Activated CD4-positive, CD25-positive, alpha-beta regulatory T cell treated with anti-CD3 and anti-CD28 coated beads, Interleukin-2, amount 50 U/mL, for 16 hours (primary cell): ENCODE data around the gene INPP4B.

Experiments
- DNase-seq: peaks from one replicate; pipeline ENCODE4 v3.0.0-alpha.2; 2020; ENCODE audit warnings: low read depth, low spot score

INPP4B gene

GRCh38 chr4:142142366-142143054 lies 703.6 kb downstream of the INPP4B start:
- DNase-seq = no peak

DNA sequence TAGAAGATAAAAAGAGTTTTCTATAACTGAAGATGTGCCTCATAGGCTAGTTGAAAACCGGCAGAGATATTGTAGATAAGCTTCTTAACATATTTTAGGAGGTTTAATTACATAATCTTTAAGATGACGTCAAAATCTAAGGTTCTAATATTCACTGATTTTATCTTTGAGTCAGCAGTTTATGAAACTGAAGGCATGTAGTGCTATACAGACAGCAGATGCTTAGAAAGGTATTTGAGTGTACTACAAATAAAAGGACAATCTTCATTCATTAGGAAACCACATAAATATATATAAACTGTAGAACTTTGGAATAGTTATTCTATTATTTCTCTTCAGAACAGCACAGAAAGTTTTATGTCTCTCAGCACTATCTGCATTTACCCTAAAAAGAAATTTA lies 704.9 kb downstream of the INPP4B start:
- no peak for DNase-seq

- DNase-seq = no peak
Observed at GRCh38 chr4:142130666-142131065, 715.4 kb downstream of the INPP4B start.

DNA sequence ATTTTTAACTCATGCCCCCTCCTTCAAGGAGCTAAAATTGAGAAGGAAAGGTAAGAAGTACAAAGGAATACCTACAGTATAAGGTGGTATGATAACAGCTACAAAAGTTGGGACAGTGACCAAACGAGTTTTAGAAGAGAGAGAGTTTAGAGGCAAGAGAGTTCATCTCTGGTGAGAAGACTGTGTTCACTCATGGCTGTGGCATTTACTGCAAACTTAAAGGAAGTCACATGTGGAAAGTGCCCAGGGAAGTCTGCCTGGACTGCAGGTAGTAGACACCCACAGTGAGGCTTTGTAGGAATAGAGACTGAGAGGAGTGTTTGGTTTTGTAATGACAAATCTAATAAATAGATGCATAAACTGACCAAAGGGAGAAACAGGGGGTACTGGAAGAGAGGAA lies 716.2 kb downstream of the INPP4B start:
- DNase-seq = no peak

DNA sequence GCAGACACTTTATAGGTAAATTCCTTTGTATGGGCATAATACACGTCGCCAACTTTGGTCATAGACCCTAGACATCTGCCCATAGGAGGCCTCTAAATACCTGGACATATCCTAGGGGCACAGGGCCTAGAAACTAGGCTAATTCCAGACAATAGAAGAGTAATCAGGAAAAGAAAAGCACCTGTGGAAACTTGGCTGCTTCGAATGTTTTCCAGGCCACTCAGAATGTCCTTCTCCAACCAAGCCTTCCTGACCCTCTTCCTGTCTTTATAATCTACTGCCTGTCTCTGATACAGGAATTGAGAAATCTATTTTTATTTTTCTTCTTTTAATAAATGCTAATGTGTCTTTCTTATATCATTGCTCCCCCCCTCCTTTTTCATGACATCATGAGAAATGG lies 716.6 kb downstream of the INPP4B start:
- DNase-seq = no peak

DNA sequence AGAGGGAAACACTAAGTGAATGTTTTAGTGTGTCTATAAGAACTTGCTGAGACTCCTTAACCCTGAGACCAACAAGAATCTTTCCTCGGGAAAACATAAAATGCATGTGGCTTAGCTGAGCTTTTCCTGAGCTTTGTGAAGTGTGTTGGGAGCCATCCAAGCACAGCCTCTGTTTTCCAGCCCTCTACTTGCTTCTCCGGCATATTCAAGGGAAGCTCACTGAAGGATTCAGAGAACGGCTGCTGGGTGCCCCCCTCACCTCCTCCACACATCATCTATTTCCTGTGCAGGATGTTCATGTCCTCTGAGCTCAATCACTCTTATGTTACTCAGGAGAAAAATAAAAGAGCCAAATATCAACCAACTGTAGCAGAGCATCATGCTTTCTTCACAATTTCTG lies 717.6 kb downstream of the INPP4B start:
- DNase-seq = no peak

GRCh38 chr4:142126890-142127497 lies 719.1 kb downstream of the INPP4B start:
- DNase-seq = peak; percentile 53

DNA sequence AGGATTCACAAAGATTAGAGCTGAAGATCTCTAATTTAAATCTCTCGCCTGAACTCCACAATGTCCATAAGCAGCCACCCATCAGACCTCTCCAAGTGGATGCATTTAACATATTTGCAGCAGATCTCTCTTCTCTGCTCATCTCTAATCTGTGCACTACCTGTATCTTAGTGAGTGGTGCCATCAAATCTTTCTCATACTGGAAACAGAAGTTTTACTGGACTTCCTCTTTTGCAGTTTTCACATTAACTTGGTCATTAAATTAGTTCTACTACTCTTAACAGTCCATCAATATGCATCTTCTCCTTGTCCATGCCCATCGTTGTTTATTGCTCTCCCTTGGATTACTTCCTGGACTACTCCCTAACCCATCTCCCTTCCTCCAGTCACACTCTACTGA lies 721.2 kb downstream of the INPP4B start:
- DNase-seq = no peak

DNA sequence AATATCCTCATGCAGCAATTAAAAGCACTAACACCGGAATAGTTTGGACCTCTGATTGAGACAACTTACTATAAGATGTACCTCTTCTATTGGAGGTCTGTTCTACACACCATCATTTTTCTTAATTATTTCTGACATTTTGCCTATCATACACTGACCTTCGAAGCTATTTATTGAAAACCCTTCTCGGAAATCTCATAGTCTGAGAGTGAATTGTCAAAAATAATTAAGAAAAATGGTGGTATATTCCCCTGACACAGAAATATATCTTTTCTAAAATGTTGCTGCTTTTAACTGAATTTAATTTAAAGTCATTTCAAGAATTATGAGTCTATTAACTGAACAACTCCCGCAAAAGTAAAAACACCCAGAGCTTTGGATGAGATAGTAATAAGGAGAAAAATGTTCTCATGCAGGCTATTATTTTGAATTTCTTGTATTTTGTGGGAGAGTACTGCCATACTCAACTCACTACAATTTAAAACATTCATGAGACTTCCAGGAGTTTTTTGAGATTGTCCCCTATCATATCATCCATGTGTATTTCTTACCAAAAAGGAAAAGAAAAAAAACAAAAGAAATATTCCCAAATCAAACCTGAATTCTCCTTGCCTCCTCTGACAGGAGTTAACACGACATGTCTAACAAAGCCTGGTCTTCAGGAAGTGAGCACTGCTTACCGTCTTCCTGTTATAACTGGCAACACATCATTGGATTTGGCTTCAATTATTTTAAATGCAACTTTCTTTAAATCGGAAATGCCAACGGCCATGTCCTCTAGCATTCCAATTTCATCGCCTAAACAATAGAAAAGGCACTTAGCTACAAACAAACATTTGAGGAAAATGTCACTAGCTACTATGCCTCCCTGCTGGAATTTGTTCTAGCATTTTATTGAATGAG lies 724.4 kb downstream of the INPP4B start:
- no peak for DNase-seq

- DNase-seq = no peak
Observed at GRCh38 chr4:142120921-142121320, 725.2 kb downstream of the INPP4B start.

GRCh38 chr4:142112451-142112850 lies 733.6 kb downstream of the INPP4B start:
- DNase-seq = no peak

- DNase-seq = no peak
Observed at GRCh38 chr4:142110136-142110535, 736.0 kb downstream of the INPP4B start.

DNA sequence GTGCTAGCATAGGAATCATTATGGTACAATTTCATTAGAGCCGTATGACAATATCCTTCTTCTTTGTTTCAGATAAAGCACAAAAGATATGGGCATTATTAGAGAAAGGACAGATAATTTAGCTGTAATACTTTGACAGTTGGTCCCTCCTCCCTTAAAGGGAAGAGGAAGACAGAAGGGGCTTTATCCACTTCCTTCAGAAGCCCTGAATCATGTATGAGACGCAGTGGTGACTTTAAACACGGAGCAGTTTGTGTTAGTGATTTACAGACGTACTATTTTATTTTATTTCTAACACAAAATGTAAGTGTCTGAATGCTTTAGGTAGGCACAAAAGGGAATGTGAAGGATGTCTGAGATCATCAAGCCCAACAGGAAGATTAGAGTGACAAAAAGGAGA lies 742.1 kb downstream of the INPP4B start:
- no peak for DNase-seq

DNA sequence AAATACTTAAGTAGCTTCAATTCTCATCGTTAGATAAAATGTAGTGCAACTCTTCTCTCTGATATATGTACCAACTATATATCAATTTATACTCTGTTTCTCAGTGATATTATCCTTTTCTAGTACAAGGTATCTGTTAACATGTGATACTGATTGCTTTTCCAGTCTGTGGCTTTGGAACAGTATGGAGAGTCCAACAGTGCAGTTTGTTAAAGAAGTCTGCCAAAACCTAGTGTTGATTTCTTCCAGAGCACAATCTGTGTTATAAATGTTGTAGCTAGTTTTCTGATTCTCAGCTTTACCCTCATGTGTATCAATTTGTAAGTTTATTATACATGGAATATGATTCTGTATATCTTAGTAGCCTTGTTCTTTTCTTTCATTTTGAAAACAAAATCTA lies 744.7 kb downstream of the INPP4B start:
- DNase-seq = no peak

- no peak for DNase-seq
Observed at GRCh38 chr4:142100941-142101340, 745.2 kb downstream of the INPP4B start.

DNA sequence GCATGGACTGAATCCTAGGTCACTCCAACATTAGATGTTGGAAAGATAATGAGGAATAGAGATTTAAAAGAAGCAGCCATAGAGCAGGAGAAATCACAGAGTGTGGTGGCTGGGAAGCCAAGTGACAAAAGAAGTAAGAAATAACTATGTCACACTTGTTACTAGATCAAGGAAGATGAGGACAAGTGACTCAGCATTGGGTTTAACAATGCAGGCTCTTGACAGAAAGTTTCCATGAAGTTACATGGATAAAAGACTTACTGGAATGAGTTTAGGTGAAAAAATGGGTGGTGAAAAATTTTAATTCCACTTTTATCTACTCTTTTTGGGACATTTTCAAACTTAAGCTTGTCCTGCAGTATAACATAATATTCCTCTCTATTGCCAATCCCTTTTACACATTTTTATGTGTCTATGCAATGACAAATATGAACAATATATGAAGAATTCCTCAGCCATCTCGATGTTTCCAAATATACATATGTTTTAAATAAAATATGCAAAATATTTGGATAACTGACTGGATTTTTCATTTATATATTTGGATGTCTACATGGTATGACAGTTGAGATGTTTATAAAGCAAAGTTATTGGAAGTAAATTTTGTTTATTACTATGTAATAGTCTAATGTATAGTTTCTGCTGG lies 747.1 kb downstream of the INPP4B start:
- DNase-seq = no peak

- DNase-seq = no peak
Observed at GRCh38 chr4:142098380-142098779, 747.7 kb downstream of the INPP4B start.

GRCh38 chr4:142097015-142097414 lies 749.1 kb downstream of the INPP4B start:
- DNase-seq = no peak

DNA sequence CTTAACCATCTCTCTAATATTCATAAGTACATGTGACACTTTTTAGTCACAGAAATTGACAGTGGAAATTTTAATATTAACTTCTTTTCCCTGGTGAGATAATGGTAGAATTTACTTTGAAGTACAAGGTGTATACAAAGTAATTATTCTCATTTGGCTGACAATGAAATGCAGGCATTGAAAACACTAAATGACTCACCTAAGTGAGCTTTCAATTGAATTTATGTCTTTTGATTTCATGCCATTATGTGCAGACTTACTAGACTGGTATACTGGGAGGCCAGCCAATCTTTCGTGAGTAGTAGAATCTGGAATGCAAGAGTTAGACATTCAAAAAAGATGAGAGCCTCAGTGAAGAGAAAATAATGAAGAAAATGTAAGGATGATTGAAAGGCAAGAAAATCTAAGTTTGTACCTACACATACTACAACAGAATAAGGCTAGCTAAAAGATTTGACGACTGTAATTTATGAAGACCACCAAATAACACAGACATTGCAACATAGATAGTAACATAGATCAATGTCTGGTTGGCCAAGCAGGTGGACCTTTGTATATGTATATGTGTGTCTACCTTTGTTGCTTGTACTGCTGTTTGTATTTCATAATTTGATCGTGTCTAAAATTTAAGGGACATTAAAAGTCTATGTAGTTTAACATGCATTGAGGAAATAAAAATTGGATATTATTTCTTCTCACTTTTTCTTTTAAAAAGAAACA lies 750.1 kb downstream of the INPP4B start:
- DNase-seq = no peak

DNA sequence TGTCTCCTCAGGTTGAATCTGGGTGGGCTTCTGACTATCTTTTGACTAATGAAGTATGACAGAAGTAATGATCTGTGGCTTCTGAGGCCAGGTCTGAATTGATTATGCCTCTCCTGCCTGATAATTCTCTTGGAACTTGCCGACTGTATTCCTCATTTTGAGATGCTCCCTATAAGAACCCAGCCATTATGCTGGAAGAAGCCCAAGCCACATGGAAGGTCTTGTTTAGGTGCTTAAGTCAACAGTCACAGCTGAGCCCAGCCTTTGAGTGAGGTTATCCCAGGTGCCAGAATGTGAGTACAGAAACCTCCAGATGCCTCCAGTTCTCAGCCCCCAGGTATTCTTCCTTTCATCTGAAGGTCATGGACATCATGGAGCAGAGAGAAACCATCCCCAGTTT lies 753.2 kb downstream of the INPP4B start:
- DNase-seq = no peak

DNA sequence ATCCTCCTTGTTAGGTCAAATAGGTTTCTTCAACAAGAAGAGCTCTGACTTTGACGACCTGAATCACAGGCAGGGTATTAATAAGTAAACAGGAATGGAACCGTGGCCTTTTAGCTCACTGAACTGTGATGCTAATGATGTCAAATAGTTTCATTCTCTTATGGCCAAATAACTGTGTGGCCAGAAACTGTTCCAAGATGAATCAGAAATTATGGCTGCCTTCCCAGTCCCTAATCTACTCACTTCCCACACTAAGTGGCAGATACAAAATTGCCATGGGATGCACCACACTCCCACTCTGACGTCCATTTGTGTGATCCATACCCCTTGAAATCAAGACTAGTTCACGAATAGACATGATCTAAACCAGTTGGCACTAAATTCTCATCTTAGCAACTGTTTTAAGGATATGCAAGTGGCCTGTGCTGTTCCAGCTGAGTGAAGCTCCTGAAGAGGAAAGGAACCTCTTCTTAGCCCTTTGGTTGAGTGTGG lies 754.4 kb downstream of the INPP4B start:
- DNase-seq = no peak
